ENCODE results near the gene RPS15. TPM values are rescaled to one million over a fixed set of nuclear protein-coding genes. Genes with fewer than 3 reads are reported as not detected.
A peak's percentile ranks its signal among the peaks of the same experiment; 100 is the strongest.

The RPS15 gene
- total RNA-seq, 1 donor from 2014 or later = 1,918 TPM

- no peak for DNase-seq (ENCODE audit: low spot score)
- Histone ChIP-seq H3K4me2 (no peak overlapping the region), H2AFZ (replicated peaks) (no peak overlapping the region), H3K9ac (no peak overlapping the region), H3K79me2 (ENCODE audit: low read depth) (peaks cover 64% of the 10 kb centered on the region), H3K4me3 (no peak overlapping the region), H3K27me3 (no peaks in the 10 kb centered on the region), H3K9me3 (ENCODE audit: low read depth) (no peaks in the 10 kb centered on the region), H3F3A (ENCODE audit: low read depth) (peaks cover 8% of the 10 kb centered on the region), H3K4me1 (peaks cover 13% of the 10 kb centered on the region), H4K20me1 (ENCODE audit: low read depth) (peaks cover 93% of the 10 kb centered on the region), H3K36me3 (no peaks in the 10 kb centered on the region), H3K27ac (no peak overlapping the region)
- no peak for TF ChIP-seq EZH2 (IDR thresholded peaks at IDR 0.05)
- TF ChIP-seq CTCF (IDR thresholded peaks at IDR 0.05) = no peak
- no peak for TF ChIP-seq EZH2phosphoT487 (IDR thresholded peaks at IDR 0.05)
- Mint-ChIP-seq H3K36me3 (peaks cover 24% of the 10 kb centered on the region), H3K4me3 (peak overlapping the region; percentile 74), H3K27me3 (ENCODE audit: insufficient read depth, low read depth) (peaks cover 10% of the 10 kb centered on the region), H3K4me1 (peaks cover 59% of the 10 kb centered on the region), H3K9me3 (no peaks in the 10 kb centered on the region), H3K27ac (peak overlapping the region; percentile 43)
These were observed 13.8 kb upstream of the RPS15 start for GRCh38 chr19:1424192-1424955.

- peaks cover 20% of the 10 kb centered on the region for H3K36me3 Mint-ChIP-seq
- peaks cover 62% of the 10 kb centered on the region for H3K79me2 ChIP-seq (ENCODE audit: low read depth)
- H3K9me3 ChIP-seq (ENCODE audit: low read depth) = no peaks in the 10 kb centered on the region
- no peak overlapping the region for H2AFZ ChIP-seq (replicated peaks)
- no peak overlapping the region for H3K4me3 ChIP-seq
- peak overlapping the region; percentile 61 for H3K4me3 Mint-ChIP-seq
- H3K4me2 ChIP-seq = peak overlapping the region; percentile 31
- peaks cover 96% of the 10 kb centered on the region for H4K20me1 ChIP-seq (ENCODE audit: low read depth)
- TF ChIP-seq EZH2 (IDR thresholded peaks at IDR 0.05) = no peak
- TF ChIP-seq CTCF (IDR thresholded peaks at IDR 0.05) = no peak
- TF ChIP-seq EZH2phosphoT487 (IDR thresholded peaks at IDR 0.05) = no peak
- no peaks in the 10 kb centered on the region for H3K27me3 ChIP-seq
- H3K4me1 ChIP-seq = peaks cover 13% of the 10 kb centered on the region
- H3K27me3 Mint-ChIP-seq (ENCODE audit: insufficient read depth, low read depth) = peaks cover 10% of the 10 kb centered on the region
- no peak for DNase-seq (ENCODE audit: low spot score)
- peak overlapping the region; percentile 90 for H3K27ac Mint-ChIP-seq
- no peaks in the 10 kb centered on the region for H3K36me3 ChIP-seq
- H3K9ac ChIP-seq = no peak overlapping the region
- H3K27ac ChIP-seq = peak overlapping the region; percentile 37
- H3K4me1 Mint-ChIP-seq = peaks cover 57% of the 10 kb centered on the region
- H3F3A ChIP-seq (ENCODE audit: low read depth) = peaks cover 8% of the 10 kb centered on the region
- no peaks in the 10 kb centered on the region for H3K9me3 Mint-ChIP-seq
These were observed 12.9 kb upstream of the RPS15 start for GRCh38 chr19:1425102-1425837.

GRCh38 chr19:1425902-1426301 is 12.3 kb upstream of the RPS15 start:
- Mint-ChIP-seq H3K36me3 (peaks cover 17% of the 10 kb centered on the region), H3K4me1 (peaks cover 57% of the 10 kb centered on the region), H3K9me3 (no peaks in the 10 kb centered on the region), H3K27me3 (ENCODE audit: insufficient read depth, low read depth) (peaks cover 10% of the 10 kb centered on the region), H3K27ac (no peak overlapping the region), H3K4me3 (peak overlapping the region; percentile 50)
- Histone ChIP-seq H3K27me3 (no peaks in the 10 kb centered on the region), H3F3A (ENCODE audit: low read depth) (peaks cover 8% of the 10 kb centered on the region), H3K27ac (no peak overlapping the region), H3K4me3 (no peak overlapping the region), H3K9me3 (ENCODE audit: low read depth) (no peaks in the 10 kb centered on the region), H3K79me2 (ENCODE audit: low read depth) (peaks cover 56% of the 10 kb centered on the region), H3K4me1 (peaks cover 13% of the 10 kb centered on the region), H3K36me3 (no peaks in the 10 kb centered on the region), H2AFZ (replicated peaks) (no peak overlapping the region), H3K9ac (peak overlapping the region; percentile 32), H3K4me2 (peak overlapping the region; percentile 31), H4K20me1 (ENCODE audit: low read depth) (peaks cover 90% of the 10 kb centered on the region)
- no peak for TF ChIP-seq CTCF (IDR thresholded peaks at IDR 0.05)
- TF ChIP-seq EZH2phosphoT487 (IDR thresholded peaks at IDR 0.05) = no peak
- TF ChIP-seq EZH2 (IDR thresholded peaks at IDR 0.05) = no peak
- no peak for DNase-seq (ENCODE audit: low spot score)

All from neural progenitor cell (in vitro differentiated cells).